OCI-LY1 (cell line): ENCODE measurements around the gene MVB12B.

Experiments used
- EZH2 ChIP-seq: fragments of 200-600 bp; sonication (generic), shearing (Covaris generic); IDR thresholded peaks from 2 replicates; pipeline ENCODE4 v1.8.0; 2017; ENCODE audit warnings: borderline replicate concordance, mixed run types, mild to moderate bottlenecking, antibody characterized with exemption, low read length, moderate library complexity, mixed read lengths
- TF ChIP-seq, protein P1 (sequence below): fragments of 200-600 bp; sonication (generic), shearing (Covaris generic); IDR thresholded peaks from 2 replicates; pipeline ENCODE4 v1.5.1; 2017; ENCODE audit warnings: mild to moderate bottlenecking, antibody characterized with exemption, low read length, moderate library complexity, mixed read lengths

DNA sequence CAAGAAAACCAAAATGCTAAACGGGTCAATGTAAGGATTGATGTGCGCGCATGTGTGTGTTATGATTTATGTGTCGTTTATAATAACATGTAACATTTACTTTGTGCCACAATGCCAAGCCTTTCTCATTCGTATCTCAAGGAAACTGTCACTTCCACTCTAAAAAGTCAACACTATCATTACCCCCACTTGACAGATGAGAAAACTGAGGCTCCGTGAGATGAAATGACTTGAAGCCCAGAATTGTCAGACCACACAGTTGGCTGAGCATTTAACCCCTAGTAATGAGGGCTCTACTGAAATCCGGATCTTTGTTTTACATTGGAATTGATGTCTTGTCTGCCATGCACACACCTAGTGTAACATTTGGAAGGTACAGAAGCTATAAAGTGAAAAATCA lies 192.1 kb downstream of the MVB12B start:
- TF ChIP-seq, protein P1, sequence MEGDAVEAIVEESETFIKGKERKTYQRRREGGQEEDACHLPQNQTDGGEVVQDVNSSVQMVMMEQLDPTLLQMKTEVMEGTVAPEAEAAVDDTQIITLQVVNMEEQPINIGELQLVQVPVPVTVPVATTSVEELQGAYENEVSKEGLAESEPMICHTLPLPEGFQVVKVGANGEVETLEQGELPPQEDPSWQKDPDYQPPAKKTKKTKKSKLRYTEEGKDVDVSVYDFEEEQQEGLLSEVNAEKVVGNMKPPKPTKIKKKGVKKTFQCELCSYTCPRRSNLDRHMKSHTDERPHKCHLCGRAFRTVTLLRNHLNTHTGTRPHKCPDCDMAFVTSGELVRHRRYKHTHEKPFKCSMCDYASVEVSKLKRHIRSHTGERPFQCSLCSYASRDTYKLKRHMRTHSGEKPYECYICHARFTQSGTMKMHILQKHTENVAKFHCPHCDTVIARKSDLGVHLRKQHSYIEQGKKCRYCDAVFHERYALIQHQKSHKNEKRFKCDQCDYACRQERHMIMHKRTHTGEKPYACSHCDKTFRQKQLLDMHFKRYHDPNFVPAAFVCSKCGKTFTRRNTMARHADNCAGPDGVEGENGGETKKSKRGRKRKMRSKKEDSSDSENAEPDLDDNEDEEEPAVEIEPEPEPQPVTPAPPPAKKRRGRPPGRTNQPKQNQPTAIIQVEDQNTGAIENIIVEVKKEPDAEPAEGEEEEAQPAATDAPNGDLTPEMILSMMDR: no peak
- TF ChIP-seq EZH2: no peak
